Spleen (tissue), 7 donors: ENCODE measurements around the gene PLCH2.

Experiments used
- POLR2A ChIP-seq, 3 donors: fragments of 450-650 bp; IDR thresholded peaks; one replicate each; pipeline ENCODE4 v1.5.1; 2017; ENCODE audit warnings: antibody characterized with exemption in 3 of 3, mild to moderate bottlenecking in 1 of 3
- POLR2AphosphoS5 ChIP-seq, 3 donors: sonication (generic); formaldehyde crosslinking; IDR thresholded peaks; one replicate each; pipeline ENCODE4 v1.5.1; 2017; ENCODE audit warnings: antibody characterized with exemption in 3 of 3
- TF ChIP-seq, protein P1 (sequence below), 11 experiments: fragments of 200-600 bp in 7 of 11; fragments of 450-650 bp in 4 of 11; sonication (generic) in 4 of 11; IDR thresholded peaks in 8 of 11; conservative IDR thresholded peaks in 3 of 11; 1 replicate in 7 of 11; 2 replicates in 4 of 11; pipeline versions ENCODE4 v1.4.0 to v1.8.0; 2016 to 2021; ENCODE audit warnings: antibody characterized with exemption in 11 of 11, inconsistent platforms in 4 of 11, mild to moderate bottlenecking in 1 of 11
- donor health status: DM: no; HTN: no; CAD: no; lungs with moderate emphysema.
- donor health status: DM: no; HTN: no; CAD: no.
- donor health status: DM: no; HTN: no; CAD: no.

DNA sequence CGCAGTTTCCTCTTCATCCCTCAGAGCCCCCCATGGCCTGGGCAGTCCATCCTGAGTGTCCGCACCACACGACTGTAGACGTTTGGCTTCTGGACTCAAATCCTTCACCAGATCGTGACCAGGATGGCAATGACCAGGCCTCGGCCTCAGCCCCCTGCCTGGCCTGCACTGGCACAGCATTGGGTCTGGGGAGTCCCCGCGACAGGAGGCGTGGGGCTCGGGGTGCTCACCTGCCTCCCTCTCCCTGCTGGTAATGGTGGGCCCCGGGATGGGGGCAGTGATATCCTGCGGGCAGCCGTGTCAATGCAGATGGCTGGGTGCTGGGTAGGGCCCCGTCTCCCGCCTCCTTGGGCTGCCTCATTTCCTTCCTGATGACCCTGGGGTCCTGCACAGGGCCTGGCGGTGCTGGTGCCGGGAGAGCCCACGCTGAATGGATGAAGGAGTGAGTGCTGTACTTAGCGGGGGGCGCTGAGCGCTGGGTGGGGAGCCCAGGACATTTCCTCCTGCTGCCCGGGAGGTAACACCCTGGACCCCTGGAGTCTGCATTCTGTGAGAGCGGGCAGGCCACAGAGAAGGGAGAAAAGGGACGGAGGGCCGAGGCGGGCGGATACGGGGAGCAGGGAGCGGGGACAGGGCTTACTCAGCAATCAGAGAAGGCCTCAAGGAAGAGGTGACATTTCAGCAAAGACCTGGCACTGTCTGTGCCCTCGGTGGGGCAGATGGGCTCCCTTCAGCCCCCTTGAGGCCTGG, 78.0 kb downstream of the PLCH2 start:
- TF ChIP-seq, protein P1, sequence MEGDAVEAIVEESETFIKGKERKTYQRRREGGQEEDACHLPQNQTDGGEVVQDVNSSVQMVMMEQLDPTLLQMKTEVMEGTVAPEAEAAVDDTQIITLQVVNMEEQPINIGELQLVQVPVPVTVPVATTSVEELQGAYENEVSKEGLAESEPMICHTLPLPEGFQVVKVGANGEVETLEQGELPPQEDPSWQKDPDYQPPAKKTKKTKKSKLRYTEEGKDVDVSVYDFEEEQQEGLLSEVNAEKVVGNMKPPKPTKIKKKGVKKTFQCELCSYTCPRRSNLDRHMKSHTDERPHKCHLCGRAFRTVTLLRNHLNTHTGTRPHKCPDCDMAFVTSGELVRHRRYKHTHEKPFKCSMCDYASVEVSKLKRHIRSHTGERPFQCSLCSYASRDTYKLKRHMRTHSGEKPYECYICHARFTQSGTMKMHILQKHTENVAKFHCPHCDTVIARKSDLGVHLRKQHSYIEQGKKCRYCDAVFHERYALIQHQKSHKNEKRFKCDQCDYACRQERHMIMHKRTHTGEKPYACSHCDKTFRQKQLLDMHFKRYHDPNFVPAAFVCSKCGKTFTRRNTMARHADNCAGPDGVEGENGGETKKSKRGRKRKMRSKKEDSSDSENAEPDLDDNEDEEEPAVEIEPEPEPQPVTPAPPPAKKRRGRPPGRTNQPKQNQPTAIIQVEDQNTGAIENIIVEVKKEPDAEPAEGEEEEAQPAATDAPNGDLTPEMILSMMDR (IDR thresholded peaks at IDR 0.05 in 8 of 11, conservative IDR thresholded peaks at IDR 0.05 in 3 of 11), result no peak
- TF ChIP-seq POLR2AphosphoS5 (IDR thresholded peaks at IDR 0.05) (peak in 2 of 3 donors; percentile 59), POLR2A (IDR thresholded peaks at IDR 0.05) (no peak)
